SK-N-SH (cell line): ENCODE measurements around the gene CD300LB.

Experiments
- MEF2A ChIP-seq: IDR thresholded peaks from 2 replicates; pipeline ENCODE4 v1.4.0; 2012; ENCODE audit warnings: low read depth, borderline replicate concordance
- YY1 ChIP-seq: IDR thresholded peaks from 2 replicates; pipeline ENCODE4 v1.4.0; 2012; ENCODE audit warnings: low read depth, mild to moderate bottlenecking
- TF ChIP-seq, protein P1 (sequence below): fragments of 200-600 bp; sonication (generic); IDR thresholded peaks from 2 replicates; pipeline ENCODE4 v1.6.1; 2017; ENCODE audit warnings: antibody characterized with exemption, mild to moderate bottlenecking, moderate library complexity
- TF ChIP-seq, protein P2 (sequence below): IDR thresholded peaks from 2 replicates; pipeline ENCODE4 v1.4.0; 2012; ENCODE audit warnings: low read depth, borderline replicate concordance
- TF ChIP-seq, protein P3 (sequence below): fragments of 150-350 bp; IDR thresholded peaks from 2 replicates; pipeline ENCODE4 v1.6.1; 2017; ENCODE audit warnings: antibody characterized with exemption, low read length, low read depth, borderline replicate concordance

- TF ChIP-seq YY1 (no peak), MEF2A (no peak)
- TF ChIP-seq, protein P1, sequence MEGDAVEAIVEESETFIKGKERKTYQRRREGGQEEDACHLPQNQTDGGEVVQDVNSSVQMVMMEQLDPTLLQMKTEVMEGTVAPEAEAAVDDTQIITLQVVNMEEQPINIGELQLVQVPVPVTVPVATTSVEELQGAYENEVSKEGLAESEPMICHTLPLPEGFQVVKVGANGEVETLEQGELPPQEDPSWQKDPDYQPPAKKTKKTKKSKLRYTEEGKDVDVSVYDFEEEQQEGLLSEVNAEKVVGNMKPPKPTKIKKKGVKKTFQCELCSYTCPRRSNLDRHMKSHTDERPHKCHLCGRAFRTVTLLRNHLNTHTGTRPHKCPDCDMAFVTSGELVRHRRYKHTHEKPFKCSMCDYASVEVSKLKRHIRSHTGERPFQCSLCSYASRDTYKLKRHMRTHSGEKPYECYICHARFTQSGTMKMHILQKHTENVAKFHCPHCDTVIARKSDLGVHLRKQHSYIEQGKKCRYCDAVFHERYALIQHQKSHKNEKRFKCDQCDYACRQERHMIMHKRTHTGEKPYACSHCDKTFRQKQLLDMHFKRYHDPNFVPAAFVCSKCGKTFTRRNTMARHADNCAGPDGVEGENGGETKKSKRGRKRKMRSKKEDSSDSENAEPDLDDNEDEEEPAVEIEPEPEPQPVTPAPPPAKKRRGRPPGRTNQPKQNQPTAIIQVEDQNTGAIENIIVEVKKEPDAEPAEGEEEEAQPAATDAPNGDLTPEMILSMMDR: no peak
- TF ChIP-seq, protein P2, sequence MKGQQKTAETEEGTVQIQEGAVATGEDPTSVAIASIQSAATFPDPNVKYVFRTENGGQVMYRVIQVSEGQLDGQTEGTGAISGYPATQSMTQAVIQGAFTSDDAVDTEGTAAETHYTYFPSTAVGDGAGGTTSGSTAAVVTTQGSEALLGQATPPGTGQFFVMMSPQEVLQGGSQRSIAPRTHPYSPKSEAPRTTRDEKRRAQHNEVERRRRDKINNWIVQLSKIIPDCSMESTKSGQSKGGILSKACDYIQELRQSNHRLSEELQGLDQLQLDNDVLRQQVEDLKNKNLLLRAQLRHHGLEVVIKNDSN: no peak
- TF ChIP-seq, protein P3, sequence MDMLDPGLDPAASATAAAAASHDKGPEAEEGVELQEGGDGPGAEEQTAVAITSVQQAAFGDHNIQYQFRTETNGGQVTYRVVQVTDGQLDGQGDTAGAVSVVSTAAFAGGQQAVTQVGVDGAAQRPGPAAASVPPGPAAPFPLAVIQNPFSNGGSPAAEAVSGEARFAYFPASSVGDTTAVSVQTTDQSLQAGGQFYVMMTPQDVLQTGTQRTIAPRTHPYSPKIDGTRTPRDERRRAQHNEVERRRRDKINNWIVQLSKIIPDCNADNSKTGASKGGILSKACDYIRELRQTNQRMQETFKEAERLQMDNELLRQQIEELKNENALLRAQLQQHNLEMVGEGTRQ: no peak
Measured at GRCh38 chr17:74529243-74529642, 2.0 kb downstream of the CD300LB start.
